NCI-H345 (cell line): ENCODE results near the gene GRAMD2A.
"Not testable (repeated sequence)": the region's sequence is repeated elsewhere in the genome, so short reads cannot be mapped to it uniquely, and the experiment has no call there.

ENCODE experiments used
- DNase-seq: peaks from one replicate; lab custom pipeline; 2025; lab: John Stamatoyannopoulos, UW

GRAMD2A gene

DNA sequence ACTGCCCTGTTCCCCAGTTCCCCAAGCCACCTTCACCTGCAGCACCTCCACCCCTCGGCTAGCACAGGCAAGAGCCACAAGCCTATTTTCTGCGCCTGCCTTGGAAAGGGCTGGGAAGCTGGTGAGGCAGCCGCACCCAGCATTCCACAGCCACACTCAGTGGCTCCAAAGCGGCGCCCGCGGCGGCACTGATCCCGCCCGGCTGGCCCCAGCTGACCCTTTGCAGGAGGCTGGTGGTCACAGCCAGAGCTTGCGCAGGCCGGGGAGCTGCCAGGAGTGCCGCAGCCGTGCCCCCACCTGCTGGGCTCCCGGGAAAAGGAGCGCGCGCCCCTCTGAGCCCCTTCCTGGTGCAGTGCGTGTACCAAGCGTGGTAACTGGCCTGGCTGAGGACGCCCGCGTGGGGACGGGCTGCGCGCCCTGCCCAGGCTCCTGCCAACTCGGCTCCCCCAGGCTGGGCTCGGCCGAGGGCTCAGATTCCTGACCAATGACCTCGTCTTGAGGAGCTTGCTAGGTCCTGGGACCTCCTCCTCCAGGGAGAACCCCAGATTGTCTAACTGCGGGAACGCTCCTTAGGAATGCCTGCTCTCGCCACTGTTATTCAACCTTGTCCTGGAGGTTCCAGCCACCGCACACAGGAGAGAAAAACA, 13.3 kb downstream of the GRAMD2A start:
- DNase-seq = no peak

DNA sequence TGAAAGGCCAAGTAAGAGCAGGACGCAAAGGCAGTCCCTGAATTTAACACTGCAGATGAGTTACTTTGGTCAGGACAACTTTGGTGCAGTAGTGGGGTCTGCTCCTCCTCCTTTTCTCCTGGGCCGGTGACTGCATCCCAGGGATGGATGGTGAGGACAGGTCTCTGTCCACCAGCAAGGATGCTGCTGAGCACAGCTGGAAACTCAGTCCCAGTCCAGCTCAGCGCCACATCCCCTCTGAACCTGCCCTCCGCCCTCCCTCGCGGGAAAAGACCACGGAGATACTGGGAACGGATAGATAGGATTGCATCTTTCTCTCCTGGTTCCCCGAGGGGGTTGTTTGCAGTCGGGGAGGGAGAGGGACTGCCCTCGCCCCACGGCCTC, 13.8 kb downstream of the GRAMD2A start:
- no peak for DNase-seq

DNA sequence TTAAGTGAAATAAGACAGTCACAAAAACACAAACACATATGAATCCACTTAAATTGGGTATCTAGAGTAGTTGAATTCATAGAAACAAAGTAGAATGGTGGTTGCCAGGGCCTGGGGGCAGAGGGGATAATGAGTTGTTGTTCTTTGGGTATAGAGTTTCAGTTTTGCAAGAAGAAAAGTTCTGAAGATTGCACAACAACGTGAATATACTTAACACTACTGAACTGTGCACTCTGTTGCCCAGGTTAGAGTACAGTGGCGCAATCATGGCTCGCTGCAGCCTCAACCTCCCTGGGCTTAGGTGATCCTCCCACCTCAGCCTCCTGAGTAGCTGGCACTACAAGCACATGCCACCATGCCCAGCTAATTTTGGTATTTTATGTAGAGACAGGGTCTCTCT, 14.9 kb downstream of the GRAMD2A start:
- DNase-seq = no peak

DNA sequence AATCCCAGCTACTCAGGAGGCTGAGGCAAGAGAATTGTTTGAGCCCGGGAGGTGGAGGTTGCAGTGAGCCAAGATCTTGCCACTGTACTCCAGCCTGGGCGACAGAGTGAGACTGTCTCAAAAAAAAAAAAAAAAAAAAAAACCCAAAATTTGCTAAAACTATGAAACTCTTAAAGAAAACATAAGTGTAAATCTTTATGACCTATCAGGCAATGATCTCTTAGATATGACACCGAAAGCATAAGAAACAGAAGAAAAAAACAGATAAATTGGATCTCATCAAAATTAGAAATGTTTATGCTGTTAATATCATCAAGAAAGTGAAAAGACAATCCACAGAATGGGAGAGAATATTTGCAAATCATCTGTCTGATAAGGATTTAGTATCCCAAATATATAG, 15.3 kb downstream of the GRAMD2A start:
- DNase-seq = no peak

DNA sequence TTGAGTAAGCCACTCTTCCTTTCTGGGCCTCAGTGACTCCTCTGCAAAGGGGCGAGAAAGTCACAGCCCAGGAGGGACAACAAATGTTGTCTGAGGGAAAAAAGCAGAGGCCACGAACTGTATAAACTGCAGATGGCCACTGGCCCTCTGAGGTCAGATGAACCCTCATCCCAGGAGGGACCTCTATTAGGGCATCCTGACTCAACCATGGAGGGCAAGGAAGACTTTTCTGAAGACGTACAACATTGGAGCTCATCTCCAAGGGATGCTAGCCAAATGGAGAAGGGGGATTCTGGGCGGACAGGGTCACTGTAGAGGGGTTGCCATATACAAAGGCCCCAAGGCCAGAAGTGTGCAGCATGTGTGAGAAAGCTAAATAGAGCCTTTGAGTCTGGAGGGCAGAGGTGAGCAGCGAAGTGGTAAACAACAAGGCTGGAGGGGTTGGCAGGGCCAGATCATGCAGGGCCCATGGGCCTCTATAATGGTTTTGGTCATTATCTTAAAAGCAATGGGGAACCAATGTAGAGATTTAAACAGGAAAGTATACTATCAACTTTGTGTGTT, 16.7 kb downstream of the GRAMD2A start:
- DNase-seq = no peak

DNA sequence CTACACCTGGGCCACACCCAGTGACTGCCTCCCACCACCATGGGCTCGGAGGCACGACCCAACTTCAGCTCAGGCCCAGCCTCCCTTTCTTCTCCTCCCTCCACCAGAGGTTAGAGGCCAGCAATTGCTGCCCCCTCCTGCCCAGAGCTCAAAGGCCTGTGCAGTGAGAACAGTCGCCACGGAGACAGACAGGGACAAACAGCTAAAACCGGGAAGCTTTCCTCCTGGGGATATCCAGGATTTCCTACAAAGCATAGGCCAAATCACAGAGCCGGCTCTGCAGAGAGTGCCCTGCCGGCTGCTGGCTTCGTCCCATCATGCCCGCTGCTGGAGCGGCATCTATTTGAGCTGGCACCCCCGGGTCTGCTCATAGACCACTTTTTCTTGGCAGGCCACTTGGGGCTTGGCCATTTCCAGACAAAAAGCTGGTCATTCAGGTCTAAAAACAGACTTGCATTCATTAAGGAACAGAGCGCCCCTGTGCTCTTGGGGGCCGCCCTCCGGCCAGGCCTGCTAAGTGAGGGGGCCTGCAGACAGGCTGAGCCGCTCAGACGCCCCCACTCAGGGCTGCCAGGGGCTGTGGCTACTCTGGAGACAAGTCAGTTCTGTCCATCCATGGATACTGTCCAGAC, 17.5 kb downstream of the GRAMD2A start:
- no peak for DNase-seq

DNA sequence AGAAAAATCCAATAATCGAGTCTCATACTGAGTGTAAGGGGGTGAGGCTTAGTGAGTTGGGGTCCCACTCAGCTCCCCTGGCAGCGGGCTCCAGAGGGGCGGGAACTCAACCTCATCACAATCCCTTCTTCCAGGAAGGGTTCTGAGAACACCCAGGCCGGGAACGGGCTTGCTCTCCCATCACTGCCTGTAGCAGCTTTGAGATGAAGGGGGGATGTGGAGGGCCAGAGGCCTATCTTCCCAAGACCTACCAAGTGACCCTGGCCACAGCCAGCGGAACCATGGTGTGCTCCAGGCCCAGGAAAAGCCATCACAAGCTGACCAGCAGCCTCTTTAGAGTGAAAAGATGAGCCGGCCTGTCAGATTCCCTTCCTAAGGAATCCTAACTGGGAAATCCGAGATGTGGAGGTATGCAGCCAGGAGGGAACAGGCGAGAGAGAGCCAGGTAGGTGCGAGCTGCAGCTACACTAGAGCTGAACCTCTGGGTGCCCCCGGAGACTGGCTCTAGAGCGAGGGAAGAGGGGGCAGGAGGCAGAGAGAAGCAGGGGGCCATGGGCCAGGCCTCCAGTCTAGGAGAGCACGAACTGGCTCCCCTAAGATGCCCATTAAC, 18.5 kb downstream of the GRAMD2A start:
- DNase-seq = no peak

DNA sequence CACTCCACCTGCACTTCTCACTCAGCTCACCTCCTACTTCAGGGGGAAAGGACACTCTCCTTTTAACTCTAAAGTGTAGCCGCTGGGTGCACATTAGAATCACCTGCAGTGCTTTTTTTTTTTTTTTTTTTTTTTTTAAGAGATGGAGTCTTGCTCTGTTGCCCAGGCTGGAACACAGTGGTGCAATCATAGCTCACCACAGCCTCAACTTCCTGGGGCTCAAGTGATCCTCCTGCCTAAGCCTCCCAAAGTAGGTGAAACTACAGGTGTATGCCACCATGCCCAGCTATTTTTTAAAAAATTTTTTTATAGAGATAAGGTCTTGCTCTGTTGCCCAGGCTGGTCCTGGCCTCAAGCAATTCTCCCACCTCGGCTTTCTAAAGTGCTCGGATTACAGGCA, 20.8 kb downstream of the GRAMD2A start:
- DNase-seq = no peak

DNA sequence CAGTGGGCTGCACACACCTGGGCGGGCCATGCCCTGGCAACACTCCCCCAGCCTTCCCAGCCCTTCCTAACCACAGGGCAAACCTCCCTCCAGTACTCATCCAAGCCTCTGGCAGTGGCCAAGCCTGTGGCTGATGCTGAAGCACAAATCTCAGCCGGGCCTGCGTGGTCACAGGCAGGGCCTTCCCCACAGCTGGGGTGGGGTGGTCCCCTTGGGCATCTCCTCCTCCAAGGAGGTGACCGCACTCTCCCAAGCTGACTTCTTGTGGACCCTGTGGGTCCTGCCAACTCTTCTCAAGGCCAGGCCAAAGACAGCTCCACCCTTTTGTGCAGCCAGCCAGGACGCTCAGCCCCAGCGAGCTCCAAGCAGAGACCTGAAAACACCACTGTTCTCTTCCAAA, 21.4 kb downstream of the GRAMD2A start:
- no peak for DNase-seq

DNA sequence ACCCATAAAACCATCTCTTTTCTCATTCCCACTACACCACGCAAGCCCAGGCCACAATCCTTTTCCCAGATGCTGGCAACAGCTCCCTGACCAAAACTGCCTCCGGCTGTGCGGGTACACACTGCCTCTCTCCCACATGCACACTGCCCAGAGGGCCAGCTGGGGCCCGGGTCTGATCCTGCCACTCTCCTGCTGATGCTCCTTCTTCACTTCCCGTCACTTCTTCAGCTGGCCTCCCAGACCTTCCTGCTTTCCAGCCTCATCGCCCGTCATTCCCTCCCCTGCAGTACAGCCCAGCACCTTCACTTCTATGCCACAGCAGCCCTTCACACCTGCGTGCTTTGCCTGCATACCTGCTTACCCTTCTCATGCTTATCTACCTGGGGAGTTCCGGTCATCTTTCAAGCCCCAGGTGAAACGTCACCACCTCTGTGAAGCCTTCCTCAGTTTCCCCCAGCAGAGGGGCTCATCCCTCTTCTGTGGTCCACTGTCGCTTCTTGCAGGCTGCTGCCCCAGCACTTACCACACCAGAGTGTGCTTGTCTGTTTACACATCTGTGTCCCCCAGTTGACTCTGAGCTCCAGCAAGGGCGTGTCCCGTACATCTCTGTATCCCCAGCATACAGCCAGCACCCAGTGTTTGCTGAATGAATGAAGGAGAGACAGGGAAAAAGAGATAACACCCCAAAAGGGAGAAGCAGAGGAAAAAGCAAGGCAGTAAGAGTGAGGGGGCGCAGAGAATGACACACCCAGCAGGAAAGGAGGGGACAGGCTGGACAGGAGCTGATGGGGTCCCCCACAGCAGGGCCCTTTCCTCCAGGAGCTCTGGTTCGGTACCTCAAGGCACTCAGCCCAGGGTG, 22.2 kb downstream of the GRAMD2A start:
- no peak for DNase-seq

DNA sequence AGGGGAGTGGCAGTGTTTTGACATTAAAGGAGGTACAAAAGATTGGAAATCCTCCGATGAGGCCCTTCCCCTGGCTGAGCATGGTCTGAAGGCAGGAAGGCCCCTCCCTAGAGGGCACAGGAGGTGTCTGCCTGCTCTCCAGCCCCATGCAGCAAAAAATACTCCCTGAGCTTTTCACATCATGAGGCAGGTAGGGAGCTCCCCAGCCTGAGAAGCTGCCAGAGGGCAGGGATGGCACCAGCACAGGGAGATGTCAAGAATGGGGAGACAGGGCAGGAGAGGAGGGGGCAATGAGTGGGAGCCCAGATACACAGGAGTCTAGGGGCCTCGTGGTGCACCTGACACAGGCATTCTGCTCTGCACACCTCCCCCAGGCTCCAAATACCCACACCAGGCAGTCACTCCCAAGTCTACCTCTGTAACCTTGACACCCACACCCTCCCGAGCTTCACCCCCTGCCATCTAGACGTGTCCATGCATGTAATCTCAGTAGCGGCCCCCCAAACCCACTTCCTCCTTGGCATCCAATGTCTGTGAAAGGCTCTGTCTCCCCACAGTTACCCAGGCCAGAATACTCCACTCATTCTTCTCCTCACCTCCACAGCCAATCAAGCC, 22.9 kb downstream of the GRAMD2A start:
- no peak for DNase-seq

DNA sequence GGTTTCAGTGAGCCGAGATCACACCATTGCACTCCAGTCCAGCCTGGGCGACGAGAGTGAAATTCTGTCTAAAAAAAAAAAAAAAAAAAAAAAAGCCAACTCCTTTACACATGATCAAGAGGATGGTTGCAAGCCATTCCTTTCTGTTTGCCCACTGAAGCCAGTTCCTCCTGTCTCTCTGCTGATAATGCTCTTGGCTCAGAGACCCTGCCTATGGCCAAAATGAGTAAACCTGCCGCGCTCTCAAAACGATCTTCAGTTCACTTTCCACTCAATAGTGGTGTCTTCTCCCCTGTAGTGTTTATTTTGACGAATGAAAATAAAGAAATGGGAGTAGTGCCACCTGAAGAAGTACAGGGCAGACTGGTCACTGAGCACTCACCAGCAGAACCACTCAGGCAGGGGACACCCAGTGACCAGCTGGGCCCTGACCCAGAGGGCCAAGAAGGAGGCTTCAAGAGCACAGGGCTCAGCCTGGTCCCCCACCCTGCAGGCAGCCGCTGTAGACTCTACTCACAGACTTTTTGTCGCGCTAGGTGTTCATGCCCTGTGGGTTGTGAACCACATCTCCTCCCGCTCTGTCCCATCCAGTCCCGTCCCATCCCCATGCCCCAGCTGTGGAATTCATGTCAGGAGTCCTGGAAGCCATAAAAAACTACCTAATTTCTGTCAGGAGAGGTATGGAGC, 23.6 kb downstream of the GRAMD2A start:
- no peak for DNase-seq

DNA sequence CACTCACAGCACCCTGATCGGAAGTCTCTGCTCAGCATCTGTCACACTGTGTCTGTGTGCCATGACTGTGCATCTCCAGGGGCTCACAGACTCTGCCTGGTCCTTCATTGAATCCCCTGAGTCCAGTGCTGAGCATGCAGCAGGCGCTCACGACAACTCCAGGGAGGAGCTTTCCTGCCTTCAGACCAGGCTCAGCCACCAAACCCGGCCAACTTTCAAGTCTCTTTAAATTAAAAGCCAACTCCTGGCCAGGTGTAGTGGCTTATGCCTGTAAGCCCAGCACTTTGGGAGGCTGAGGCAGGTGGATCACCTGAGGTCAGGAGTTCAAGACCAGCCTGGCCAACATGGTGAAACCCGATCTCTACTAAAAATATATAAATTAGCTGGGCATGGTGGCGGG, 24.2 kb downstream of the GRAMD2A start:
- DNase-seq = no peak

DNA sequence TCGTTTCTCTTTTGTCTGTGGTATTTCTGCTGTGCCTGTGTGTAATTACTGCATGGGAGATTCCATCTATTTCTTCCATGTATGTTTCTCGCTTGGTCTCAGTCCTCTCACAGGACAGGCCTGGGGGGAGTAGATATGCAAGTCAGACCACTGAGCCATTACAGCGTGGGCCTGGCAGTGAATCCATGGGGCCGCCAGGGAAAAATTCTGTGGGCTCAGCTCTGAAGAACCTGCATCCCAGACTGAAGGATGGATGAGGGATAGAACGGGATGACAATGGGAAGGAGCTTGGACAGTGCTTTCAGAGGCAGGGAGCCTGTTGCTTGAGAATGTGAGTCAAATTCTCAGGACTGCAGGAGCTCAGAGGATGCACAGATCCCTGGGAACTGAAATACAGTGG, 24.8 kb downstream of the GRAMD2A start:
- DNase-seq = no peak

DNA sequence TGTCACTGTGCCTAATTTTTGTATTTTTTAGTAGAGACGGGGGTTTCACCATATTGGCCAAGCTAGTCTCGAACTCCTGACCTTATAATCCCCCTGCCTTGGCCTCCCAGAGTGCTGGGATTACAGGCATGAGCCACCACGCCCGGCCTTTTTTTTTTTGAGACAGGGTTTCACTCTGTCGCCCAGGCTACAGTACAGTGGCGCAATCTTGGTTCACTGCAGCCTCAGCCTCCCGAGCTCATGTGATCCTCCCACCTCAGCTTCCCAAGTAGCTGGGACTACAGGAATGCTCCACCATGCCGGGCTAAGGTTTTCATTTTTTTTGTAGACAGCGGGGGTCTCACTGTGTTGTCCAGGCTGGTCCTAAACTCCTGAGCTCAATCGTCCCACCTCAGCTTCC, 25.6 kb downstream of the GRAMD2A start:
- not testable (repeated sequence) for DNase-seq

DNA sequence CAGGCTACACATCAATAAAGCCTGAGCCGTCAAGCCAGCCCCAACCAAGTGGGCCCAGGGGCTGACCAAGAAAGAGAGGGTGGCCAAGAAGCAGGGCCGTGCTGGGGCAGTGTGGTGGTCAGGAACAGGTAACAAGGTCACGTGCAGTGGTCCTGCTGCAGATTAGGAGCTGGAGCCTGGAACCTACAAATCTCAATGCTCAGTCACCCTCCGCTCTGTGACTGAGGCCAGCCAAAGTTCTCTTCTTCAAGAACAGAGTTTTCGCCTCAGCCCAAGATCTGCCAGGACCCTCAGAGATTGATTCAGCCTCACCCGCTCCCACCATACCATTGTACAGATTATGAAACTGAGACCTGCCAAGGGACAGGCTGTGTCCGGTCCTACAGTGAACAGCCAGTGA, 26.9 kb downstream of the GRAMD2A start:
- DNase-seq = no peak

DNA sequence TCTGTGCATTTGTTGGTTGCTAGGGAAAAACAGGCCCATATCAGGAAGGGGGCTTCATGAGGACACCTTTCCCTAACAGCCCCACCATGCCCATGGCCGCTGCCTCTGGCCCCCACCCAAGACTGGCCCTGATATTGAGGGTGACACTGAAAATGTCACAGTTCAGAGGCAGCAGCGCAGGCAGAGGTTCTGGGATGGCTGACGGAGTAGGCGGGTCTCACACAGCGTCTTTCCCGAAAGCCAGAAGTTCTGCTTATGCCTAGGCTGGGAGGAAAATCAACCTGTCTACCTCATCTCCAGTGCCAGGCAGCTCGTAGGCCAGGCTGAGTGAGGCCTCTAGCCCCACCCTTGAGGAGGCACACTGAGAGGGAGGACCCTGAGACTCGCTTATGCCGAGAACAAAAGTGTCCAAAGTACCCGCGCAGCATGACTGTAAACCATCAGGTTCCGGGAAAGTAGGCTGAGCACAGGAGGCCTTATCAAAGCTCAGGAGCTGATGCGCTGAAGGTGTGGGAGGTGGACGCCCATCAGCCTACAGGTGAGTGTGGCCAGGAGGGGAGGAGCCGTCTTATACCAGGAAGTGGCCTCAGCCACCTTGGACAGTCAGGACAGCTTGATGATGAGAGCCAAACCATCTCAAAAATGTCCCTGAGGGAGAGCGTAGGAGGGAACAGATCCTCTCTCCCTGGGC, 27.5 kb downstream of the GRAMD2A start:
- DNase-seq = no peak

DNA sequence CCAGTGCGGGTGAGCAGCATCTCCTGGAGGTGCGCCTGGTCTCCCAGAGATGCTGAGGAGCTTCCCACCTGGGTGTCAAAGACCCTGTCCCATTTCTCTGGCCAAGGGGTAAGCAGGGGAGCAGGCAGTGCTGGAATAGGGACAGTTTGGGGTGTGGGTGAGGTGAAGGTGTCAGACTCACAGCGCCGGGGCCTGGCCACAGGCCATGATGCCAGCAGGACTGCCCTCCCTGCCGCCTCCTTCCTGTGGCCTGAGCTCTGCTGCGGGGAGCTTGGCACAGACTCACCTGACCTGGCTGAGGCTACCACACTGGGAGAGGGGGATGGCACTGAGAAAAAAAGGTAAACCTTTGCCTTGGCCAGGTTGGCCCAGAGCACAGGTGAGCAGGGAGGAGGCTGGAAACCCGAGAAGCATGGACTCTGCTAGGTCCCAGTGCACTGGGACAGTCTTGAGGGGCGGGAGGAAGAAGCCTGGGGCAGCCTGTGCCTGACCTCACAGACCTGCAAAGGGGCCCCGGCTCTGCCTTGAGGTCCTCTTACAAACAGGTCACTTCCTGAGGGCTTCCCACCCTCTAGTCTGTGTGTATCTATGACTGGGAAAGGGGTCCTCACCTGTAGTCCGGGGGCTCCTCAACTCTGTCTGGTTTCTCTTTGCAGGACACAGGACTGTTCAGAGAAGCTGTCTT, 28.2 kb downstream of the GRAMD2A start:
- no peak for DNase-seq

DNA sequence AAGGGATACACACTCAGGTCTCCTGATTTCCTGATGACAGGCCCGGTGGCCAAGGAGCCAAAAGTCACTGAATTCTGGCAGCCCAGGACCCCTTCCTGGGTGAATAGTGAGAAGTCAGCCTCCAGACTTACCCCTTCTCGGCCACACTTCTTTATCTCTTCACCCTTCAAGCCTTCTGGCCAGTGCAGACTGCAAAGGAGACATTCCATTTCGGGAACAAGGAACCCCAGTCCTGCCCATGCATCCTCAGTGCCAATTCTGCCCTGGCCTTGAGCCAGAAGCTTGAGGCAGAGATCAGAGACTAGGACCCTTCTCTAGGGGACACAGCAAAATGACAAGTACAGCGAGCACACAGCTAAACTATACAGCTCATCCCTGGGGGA, 28.8 kb downstream of the GRAMD2A start:
- DNase-seq = no peak

DNA sequence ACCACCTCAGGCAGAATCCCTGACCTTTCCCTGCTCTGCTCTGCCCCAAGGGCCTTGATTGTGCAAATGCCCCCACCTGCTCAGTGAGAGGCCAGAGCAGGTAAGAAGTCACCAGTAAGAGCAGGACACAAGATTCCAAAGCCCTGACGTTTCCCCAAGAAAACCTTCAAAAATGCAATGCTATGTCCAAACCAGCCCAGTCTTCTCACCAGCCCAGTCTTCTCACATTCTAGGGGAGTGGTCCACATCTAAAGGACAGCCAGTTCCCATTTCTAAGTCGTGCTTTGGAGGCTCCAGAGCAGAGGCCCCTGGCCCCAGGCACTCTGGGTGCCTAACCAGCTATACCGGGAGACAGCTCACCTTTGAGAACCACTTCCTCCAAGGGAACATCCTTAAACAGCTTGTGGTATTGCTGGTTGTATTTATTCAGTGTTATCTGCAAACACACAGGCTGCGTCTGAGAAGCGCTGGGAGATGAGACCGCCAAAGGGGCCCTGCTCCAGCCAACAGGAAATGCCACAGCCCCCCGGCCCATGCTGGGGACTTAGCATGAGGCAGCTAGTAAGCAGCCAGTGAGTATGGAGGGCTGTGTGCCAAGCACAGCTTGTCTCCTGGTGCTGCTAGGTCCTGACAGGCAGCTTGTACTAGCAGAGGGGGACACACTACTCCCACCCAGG, 29.3 kb downstream of the GRAMD2A start:
- no peak for DNase-seq
